Stimulated activated CD8-positive, alpha-beta memory T cell treated with anti-CD3 and anti-CD28 coated beads, Interleukin-7, amount 100 ng/mL, for 24 hours (primary cell): ENCODE measurements around the gene MACF1.

Experiments
- DNase-seq: peaks from one replicate; pipeline ENCODE4 v3.0.0-alpha.2; 2020; ENCODE audit warnings: low read depth

Gene MACF1

GRCh38 chr1:39354572-39354971 lies 150.1 kb downstream of the MACF1 start:
- DNase-seq, result no peak

- no peak for DNase-seq
These were observed 154.0 kb downstream of the MACF1 start for GRCh38 chr1:39358491-39358890.

DNA sequence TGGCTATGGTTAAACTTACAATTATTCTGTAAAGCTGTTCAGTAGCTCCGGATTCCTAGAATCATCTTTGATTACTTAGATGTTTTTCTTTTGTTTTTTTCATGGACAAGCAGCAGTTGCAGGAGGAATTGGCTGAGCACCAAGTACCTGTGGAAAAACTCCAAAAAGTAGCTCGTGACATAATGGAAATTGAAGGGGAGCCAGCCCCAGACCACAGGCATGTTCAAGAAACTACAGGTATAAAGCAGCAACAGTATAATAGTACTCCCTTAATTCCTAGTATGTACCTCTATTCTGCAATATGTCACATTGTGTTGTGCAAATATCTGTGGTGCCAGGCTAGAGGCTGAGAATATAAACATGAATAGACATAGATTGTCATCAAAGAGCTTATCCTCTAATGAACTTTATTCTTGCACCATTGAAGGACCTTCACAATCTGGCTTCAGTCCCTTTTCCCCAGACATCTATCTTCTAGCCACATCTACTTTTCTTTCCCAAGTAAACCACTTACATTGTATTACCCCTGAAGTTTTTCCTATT lies 154.6 kb downstream of the MACF1 start:
- DNase-seq, result no peak

- DNase-seq, result no peak
These were observed 156.2 kb downstream of the MACF1 start for GRCh38 chr1:39360731-39361130.

DNA sequence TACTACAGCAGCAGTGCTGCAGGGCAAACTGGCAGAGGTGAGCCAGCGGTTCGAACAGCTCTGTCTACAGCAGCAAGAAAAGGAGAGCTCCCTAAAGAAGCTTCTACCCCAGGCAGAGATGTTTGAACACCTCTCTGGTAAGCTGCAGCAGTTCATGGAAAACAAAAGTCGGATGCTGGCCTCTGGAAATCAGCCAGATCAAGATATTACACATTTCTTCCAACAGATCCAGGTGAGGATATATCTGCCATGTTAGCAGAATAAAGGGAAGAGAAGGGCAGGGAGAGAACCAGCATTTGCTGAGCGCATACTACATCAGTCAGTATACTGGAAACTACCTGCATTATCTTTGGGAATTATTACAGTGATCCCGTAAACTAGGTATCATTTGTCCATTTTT lies 157.0 kb downstream of the MACF1 start:
- no peak for DNase-seq

- no peak for DNase-seq
These were observed 158.8 kb downstream of the MACF1 start for GRCh38 chr1:39363267-39363666.

DNA sequence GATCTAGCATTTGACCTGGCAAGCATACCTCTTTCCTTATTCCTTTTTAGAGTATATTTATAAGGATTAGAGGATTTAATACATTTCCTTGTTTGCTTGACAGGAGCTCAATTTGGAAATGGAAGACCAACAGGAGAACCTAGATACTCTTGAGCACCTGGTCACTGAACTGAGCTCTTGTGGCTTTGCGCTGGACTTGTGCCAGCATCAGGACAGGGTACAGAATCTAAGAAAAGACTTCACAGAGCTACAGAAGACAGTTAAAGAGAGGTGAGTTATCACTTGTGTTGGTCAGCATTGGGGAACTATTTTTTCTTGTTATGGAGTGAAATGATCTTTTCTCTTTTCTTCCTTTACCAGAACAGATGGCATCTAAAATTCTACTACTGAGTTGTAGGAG lies 163.6 kb downstream of the MACF1 start:
- no peak for DNase-seq

DNA sequence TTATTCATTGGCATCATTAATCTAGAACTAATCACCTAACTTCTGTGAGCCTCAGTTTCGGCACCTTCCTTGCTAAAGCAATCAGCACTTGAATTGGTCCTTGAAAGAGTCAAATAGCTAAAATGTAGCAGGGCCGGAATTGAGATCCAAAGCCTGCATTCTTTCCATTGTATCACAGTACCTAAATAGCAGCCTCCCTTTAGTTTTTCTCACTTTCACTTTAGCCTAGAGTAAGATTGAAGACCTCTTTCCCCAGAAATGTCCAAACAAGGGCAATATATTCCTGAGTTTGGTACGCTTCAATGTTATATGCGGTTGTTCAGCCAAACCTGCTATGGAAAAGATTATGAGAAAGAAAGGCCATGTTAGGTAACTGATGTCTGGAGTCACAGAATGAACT lies 165.1 kb downstream of the MACF1 start:
- no peak for DNase-seq

- DNase-seq, result no peak
These were observed 166.1 kb downstream of the MACF1 start for GRCh38 chr1:39370602-39371001.

DNA sequence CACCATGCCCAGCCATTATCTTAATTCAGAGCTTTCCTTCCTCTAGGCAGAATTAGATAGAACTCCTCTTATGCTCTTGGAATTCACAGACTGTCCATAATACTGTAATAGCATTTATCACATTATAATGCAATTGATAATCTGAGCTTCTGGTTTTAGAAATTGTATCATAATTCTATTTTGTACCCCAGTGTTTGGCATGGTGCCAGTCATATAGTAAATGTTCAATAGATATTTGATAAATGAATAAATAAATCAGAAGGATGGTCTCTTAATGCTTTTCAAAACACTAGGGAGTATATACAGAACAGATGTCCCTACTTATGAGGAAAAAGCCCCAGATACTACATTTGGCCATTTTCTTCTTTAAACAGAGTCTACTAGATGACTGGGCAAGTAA lies 167.6 kb downstream of the MACF1 start:
- no peak for DNase-seq

DNA sequence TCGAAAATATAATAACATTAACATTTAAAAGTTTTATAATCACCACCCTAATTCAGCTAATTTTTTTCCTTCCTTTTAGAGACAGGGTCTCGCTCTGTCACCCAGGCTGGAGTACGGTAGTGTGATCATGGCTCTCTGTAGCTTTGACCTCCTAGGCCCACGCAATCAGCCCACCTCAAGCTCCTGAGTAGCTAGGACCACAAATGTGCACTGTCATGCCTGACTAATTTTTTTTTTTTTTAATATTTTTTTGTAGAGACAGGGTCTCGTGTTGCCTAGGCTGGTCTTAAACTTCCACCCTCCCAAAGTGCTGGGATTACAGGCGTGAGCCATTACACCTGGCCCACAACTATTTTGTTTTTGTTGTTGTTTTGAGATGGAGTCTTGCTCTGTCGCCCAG lies 172.2 kb downstream of the MACF1 start:
- no peak for DNase-seq

DNA sequence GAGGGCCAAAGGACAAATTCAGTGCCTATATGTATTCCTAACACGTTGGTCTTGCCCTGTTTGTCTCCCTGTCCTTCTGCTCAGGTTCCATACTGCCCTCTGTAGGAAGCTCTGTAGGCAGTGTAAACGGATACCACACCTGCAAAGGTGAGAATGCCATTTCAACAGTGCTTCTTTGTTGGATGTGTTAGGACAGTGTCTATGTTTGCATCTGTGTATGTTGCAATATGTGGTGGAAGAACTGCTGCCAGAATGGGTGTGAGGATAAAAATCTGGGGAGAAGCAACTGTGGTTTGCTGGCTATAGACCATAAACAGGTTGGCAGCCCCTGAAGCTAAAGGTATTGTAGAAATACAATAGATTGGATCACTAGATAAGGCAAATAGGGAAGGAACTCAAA lies 173.9 kb downstream of the MACF1 start:
- no peak for DNase-seq

- DNase-seq, result no peak
These were observed 174.7 kb downstream of the MACF1 start for GRCh38 chr1:39379187-39379586.

- no peak for DNase-seq
These were observed 175.5 kb downstream of the MACF1 start for GRCh38 chr1:39380036-39380435.

DNA sequence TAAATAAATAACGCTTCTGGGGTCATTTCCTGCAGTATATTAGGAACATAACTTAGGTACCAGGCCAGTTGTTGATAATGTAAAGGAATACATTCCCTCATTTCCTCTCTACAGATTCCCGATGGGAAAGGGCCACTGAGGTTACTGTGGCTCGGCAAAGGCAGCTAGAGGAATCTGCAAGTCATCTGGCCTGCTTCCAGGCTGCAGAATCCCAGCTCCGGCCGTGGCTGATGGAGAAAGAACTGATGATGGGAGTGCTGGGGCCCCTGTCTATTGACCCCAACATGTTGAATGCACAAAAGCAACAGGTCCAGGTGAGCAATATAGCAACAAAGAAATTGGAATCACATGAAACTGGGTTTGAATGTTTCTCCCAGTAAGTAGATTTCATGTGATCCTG lies 177.3 kb downstream of the MACF1 start:
- no peak for DNase-seq

DNA sequence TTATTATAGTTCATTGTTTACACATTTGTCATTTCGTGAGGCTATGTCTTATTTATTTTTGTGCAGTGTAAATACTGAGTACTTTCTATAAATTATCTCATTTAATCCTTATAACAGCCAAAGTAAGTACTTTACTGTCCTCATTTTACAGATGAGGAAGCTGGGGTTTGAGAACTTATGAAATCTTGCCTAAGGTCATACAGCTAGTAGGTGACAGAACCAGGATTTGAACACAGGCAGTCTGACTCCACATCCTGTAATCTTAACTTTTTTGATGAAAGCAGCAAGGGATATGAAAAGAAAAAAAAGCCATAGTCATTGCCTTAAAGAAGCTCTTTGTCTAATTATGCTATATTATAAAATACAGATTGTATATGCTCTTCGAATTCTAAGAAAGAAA lies 179.8 kb downstream of the MACF1 start:
- DNase-seq, result no peak

DNA sequence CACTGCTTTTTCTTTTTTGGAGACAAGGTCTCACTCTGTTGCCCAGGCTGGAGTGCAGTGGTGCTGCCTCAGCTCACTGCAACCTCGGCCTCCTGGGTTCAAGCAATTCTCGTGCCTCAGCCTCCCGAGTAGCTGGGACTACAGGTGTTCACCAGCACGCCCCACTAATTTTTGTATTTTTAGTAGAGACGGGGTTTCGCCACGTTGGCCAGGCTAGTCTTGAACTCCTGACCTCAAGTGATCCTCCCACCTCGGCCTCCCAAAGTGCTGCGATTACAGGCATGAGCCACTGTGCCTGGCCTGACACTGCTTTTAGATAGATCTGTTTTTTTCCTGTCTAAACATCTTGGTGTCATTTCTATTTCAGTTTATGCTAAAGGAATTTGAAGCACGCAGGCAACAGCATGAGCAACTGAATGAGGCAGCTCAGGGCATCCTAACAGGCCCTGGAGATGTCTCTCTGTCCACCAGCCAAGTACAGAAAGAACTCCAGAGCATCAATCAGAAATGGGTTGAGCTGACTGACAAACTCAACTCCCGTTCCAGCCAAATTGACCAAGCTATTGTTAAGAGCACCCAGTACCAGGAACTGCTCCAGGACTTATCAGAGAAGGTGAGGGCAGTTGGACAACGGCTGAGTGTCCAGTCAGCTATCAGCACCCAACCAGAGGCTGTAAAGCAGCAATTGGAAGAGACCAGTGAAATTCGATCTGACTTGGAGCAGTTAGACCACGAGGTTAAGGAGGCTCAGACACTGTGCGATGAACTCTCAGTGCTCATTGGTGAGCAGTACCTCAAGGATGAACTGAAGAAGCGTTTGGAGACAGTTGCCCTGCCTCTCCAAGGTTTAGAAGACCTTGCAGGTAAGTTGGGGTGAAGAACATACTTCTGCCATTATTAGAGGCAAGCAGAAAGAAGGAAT lies 180.8 kb downstream of the MACF1 start:
- no peak for DNase-seq

- DNase-seq, result no peak
These were observed 182.5 kb downstream of the MACF1 start for GRCh38 chr1:39386997-39387396.

DNA sequence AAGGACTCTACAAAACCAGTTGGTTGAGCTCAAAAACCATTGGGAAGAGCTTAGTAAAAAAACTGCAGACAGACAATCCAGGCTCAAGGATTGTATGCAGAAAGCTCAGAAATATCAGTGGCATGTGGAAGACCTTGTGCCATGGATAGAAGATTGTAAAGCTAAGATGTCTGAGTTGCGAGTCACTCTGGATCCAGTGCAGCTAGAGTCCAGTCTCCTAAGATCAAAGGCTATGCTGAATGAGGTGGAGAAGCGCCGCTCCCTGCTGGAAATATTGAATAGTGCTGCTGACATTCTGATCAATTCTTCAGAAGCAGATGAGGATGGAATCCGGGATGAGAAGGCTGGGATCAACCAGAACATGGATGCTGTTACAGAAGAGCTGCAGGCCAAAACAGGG lies 183.0 kb downstream of the MACF1 start:
- no peak for DNase-seq

DNA sequence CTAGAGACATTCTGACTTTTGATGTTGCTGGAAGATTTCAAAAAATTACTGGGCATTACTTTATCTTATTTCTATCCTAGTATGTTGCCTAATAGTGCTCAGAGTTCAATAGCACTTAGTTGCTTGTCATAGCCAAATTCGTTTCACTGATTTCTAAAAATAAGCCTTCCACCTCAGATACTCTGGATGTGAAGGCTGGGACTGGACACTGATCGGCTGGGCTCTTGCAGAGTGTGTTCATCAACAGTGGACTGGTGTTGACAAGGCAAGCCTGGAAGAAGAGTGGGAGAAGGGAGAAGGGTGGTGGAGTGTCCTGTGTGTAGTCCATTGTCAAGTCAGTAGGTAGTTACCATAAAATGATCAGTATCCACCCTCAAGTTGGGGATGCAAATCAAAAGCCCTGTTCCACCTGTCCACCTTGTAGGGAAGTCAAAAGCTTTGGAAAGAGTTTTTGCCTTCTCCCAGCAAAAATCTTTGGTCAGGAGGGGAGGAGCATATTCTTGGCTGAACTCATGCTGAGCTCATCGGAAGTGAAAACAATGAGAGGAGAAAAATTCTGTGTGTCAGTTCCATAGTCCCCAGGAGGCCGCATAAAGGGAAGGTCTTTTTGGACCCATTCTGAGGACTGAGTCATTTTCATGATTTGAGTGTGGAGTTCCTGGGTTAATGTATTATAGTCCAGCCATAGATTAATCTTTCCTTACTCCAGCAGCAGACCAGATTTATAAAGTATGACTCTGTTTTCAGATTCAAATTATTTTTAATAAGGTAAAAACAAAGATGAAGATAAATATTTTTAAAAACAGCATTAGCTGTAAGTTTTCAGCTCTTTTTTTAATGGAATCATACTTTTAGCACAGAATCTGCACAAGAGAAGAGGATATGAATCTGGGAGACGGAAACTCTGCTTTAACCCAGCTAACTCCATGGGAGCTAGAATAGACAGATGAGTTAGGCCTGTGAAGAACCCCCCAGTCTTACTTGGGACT lies 187.5 kb downstream of the MACF1 start:
- DNase-seq, result no peak

- no peak for DNase-seq
These were observed 188.5 kb downstream of the MACF1 start for GRCh38 chr1:39392851-39393573.

GRCh38 chr1:39393645-39394044 lies 189.2 kb downstream of the MACF1 start:
- no peak for DNase-seq
